Measurements from ENCODE around the gene RAP1GDS1. TPM values are rescaled to one million over a fixed set of nuclear protein-coding genes. Genes with fewer than 3 reads are reported as not detected.
"Not testable (repeated sequence)": the region's sequence is repeated elsewhere in the genome, so short reads cannot be mapped to it uniquely, and the experiment has no call there.

The RAP1GDS1 gene
- total RNA-seq, 4 donors from 2014 or later, result 40.5 to 61.4 (median 54.1) TPM

DNA sequence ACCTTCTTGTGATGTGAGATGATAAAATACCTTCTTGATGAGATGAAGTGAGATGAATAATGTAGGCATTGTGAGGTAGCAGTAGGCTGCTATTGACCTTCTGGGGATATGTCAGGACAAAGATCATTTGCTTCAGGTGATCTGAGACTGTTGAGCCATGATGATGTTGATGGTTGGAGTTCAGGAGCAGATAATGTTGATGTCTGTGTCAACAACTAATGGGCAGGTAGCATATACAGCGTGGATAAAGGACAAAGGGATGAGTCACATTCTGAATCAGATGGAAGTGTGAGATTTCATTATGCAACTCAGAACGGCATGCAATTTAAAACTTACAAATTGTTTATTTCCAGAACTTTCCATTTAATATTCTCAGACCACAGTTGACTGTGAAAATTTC lies 57.3 kb downstream of the RAP1GDS1 start:
- Histone ChIP-seq H3K9me3 (no peaks in the 10 kb centered on the region), H3K27me3 (no peaks in the 10 kb centered on the region), H3K4me3 (no peak overlapping the region), H3K4me1 (peaks cover 0 to 6% (median 0%) of the 10 kb centered on the region in 4 donors), H3K27ac (no peak overlapping the region), H3K36me3 (peaks cover 0 to 13% (median 0%) of the 10 kb centered on the region in 3 donors)
- WGBS, 2 donors, result 86 to 94% methylated on average over 2 of the region's 2 CpGs
- TF ChIP-seq POLR2A (IDR thresholded peaks at IDR 0.05), result no peak
- TF ChIP-seq, protein P1, sequence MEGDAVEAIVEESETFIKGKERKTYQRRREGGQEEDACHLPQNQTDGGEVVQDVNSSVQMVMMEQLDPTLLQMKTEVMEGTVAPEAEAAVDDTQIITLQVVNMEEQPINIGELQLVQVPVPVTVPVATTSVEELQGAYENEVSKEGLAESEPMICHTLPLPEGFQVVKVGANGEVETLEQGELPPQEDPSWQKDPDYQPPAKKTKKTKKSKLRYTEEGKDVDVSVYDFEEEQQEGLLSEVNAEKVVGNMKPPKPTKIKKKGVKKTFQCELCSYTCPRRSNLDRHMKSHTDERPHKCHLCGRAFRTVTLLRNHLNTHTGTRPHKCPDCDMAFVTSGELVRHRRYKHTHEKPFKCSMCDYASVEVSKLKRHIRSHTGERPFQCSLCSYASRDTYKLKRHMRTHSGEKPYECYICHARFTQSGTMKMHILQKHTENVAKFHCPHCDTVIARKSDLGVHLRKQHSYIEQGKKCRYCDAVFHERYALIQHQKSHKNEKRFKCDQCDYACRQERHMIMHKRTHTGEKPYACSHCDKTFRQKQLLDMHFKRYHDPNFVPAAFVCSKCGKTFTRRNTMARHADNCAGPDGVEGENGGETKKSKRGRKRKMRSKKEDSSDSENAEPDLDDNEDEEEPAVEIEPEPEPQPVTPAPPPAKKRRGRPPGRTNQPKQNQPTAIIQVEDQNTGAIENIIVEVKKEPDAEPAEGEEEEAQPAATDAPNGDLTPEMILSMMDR (IDR thresholded peaks at IDR 0.05), result no peak
- TF ChIP-seq EP300 (IDR thresholded peaks at IDR 0.05), result no peak
- no peak for DNase-seq (ENCODE audit: low spot score in 2 of 2)

DNA sequence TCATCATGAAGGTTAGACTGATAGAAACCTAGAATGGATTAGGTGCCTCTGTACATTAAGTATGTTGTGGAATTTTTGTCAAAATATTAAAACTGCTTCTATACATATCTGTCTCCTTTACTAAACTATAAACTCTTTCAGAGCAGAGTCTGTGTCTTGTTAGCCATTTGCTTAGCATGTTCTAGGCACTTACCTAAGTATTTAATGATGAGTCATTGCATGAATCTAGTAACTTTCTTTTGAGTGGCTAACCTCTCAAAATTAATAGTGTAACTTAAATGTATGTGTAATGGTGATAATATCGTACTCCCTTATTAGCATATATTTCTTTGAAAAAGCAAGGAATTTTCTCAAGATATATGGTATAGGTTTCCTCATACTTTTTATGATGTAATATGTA lies 57.8 kb downstream of the RAP1GDS1 start:
- peaks cover 0 to 13% (median 0%) of the 10 kb centered on the region in 3 donors for H3K36me3 ChIP-seq
- no peaks in the 10 kb centered on the region for H3K27me3 ChIP-seq
- 95 to 96% methylated on average over 1 of the region's 1 CpG for WGBS, 2 donors
- H3K27ac ChIP-seq, result no peak overlapping the region
- H3K9me3 ChIP-seq, result no peaks in the 10 kb centered on the region
- DNase-seq (ENCODE audit: low spot score in 2 of 2), result no peak
- TF ChIP-seq POLR2A (IDR thresholded peaks at IDR 0.05) (no peak), EP300 (IDR thresholded peaks at IDR 0.05) (no peak)
- TF ChIP-seq, protein P1 (IDR thresholded peaks at IDR 0.05), result no peak
- no peak overlapping the region for H3K4me3 ChIP-seq
- peaks cover 0 to 6% (median 0%) of the 10 kb centered on the region in 4 donors for H3K4me1 ChIP-seq

DNA sequence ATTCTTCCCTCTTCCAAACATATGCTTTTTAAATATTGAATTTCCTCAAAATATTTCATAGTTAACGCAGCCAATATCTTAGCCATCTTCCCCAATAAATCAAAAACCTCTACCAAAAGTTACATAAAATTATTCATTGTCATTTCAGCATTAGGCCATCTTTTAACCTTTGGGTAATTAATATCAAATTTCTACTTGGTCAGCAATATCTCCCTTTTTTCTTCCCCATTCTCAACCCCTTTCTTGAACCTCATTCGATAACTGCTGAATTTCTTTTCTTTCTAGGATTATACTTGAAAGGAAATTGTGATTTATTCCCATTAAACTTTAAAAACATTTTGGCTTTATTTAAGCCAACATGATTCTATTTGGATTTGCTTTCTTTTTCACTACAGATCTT lies 65.0 kb downstream of the RAP1GDS1 start:
- TF ChIP-seq POLR2A (IDR thresholded peaks at IDR 0.05) (no peak), EP300 (IDR thresholded peaks at IDR 0.05) (no peak)
- TF ChIP-seq, protein P1 (IDR thresholded peaks at IDR 0.05), result no peak
- 87 to 88% methylated on average over 2 of the region's 2 CpGs for WGBS, 2 donors
- peaks cover 0 to 7% (median 0%) of the 10 kb centered on the region in 4 donors for H3K4me1 ChIP-seq
- H3K9me3 ChIP-seq, result peaks cover 0 to 11% (median 0%) of the 10 kb centered on the region in 4 donors
- no peak for DNase-seq (ENCODE audit: low spot score in 2 of 2)
- no peaks in the 10 kb centered on the region for H3K27me3 ChIP-seq
- peak overlapping the region in 1 of 4 donors; percentile 44 for H3K27ac ChIP-seq
- H3K4me3 ChIP-seq, result no peak overlapping the region
- peaks cover 0 to 15% (median 0%) of the 10 kb centered on the region in 3 donors for H3K36me3 ChIP-seq

DNA sequence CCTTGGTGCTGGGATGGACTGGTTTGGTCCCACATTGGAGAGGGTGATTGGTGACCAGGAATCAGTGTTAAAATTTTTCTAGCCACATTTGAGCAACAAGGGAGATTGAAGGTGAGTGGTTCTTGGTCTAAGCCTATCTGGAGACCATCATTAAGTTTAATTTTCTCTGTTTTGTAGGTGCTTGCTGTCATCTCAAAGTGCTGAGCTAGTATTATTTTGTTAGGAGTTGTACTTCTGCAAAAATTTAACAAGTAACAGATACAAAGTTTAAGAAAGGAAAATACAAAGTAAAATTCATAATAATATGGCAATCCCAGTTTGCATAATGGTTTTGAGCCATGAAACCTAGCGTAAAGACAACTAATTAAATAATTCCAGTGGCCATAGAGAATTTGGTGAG lies 66.5 kb downstream of the RAP1GDS1 start:
- Histone ChIP-seq H3K4me3 (no peak overlapping the region), H3K4me1 (peaks cover 0 to 7% (median 0%) of the 10 kb centered on the region in 4 donors), H3K36me3 (peaks cover 0 to 29% (median 0%) of the 10 kb centered on the region in 3 donors), H3K27ac (no peak overlapping the region), H3K27me3 (no peaks in the 10 kb centered on the region), H3K9me3 (peaks cover 0 to 26% (median 2%) of the 10 kb centered on the region in 4 donors)
- TF ChIP-seq POLR2A (IDR thresholded peaks at IDR 0.05) (no peak), EP300 (IDR thresholded peaks at IDR 0.05) (no peak)
- TF ChIP-seq, protein P1 (IDR thresholded peaks at IDR 0.05), result no peak
- WGBS, 2 donors, result 96 to 100% methylated on average over 1 of the region's 1 CpG
- DNase-seq (ENCODE audit: low spot score in 2 of 2), result no peak

DNA sequence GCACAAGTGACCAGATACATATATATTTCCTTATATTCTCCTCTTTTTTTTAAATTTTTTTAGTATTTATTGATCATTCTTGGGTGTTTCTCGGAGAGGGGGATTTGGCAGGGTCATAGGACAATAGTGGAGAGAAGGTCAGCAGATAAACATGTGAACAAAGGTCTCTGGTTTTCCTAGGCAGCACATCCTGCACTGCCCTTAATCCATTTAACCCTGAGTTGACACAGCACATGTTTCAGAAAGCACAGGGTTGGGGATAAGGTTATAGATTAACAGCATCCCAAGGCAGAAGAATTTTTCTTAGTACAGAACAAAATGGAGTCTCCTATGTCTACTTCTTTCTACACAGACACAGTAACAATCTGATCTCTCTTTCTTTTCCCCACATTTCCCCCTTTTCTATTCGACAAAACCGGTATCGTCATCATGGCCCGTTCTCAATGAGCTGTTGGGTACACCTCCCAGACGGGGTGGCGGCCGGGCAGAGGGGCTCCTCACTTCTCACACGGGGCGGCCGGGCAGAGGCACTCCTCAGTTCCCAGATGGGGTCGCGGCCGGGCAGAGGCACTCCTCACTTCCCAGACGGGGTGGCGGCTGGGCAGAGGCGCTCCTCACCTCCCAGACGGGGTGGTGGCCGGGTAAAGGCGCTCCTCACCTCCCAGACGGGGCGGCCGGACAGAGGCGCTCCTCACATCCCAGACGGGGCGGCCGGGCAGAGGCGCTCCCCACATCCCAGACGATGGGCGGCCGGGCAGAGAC lies 68.9 kb downstream of the RAP1GDS1 start:
- not testable (repeated sequence) for H3K27me3 ChIP-seq; DNase-seq (ENCODE audit: low spot score in 2 of 2); H3K27ac ChIP-seq; H3K4me3 ChIP-seq; H3K4me1 ChIP-seq
- 96 to 97% methylated on average over 27 to 28 of the region's 31 CpGs for WGBS, 2 donors
- H3K36me3 ChIP-seq, result peaks cover 0 to 36% (median 0%) of the 10 kb centered on the region in 3 donors
- H3K9me3 ChIP-seq, result peaks cover 0 to 45% (median 7%) of the 10 kb centered on the region in 4 donors
